Adrenal gland (tissue), 12 donors: Measurements from ENCODE around the gene SPINDOC. TPM values are rescaled to one million over a fixed set of nuclear protein-coding genes. Genes with fewer than 3 reads are reported as not detected.

Experiments used
- DNase-seq, 7 donors: peaks; one replicate each; pipeline ENCODE4 v3.0.0-alpha.2; 2019 to 2020
- H3K27ac ChIP-seq, 5 donors: fragments of 200-600 bp; sonication (generic) in 4 of 5; 1 replicate in 3 of 5; 2 replicates in 2 of 5; pipeline versions ENCODE4 v1.5.1 to v1.8.0; 2016 to 2020; ENCODE audit warnings: mild to moderate bottlenecking in 1 of 5
- H3K27me3 ChIP-seq: fragments of 200-600 bp; 2 replicates; pipeline ENCODE4 v1.8.0; 2021
- H3K36me3 ChIP-seq, 2 donors: fragments of 200-600 bp; replicated peaks in 1 of 2; 1 replicate in 1 of 2; 2 replicates in 1 of 2; pipeline versions ENCODE4 v1.5.1 to v1.8.0; 2018 to 2022
- H3K4me1 ChIP-seq, 2 donors: fragments of 200-600 bp; replicated peaks in 1 of 2; 1 replicate in 1 of 2; 2 replicates in 1 of 2; pipeline versions ENCODE4 v1.5.1 to v1.8.0; 2018 to 2021
- H3K4me3 ChIP-seq, 4 donors: fragments of 200-600 bp; sonication (generic) in 3 of 4; one replicate each; pipeline ENCODE4 v1.5.1; 2016 to 2018
- H3K9me3 ChIP-seq, 3 donors: fragments of 200-600 bp; sonication (generic) in 1 of 3; replicated peaks in 1 of 3; 1 replicate in 2 of 3; 2 replicates in 1 of 3; pipeline versions ENCODE4 v1.5.1 to v1.8.0; 2016 to 2021
- CTCF ChIP-seq, 6 experiments: fragments of 450-650 bp in 4 of 6; fragments of 200-600 bp in 2 of 6; sonication (generic) in 1 of 6; IDR thresholded peaks; 1 replicate in 5 of 6; 2 replicates in 1 of 6; pipeline versions ENCODE4 v1.5.1 to v1.8.0; 2016 to 2021; ENCODE audit warnings: antibody characterized with exemption in 6 of 6, mild to moderate bottlenecking in 2 of 6, moderate library complexity in 1 of 6
- POLR2A ChIP-seq, 2 donors: fragments of 450-650 bp; IDR thresholded peaks; one replicate each; pipeline ENCODE4 v1.6.1; 2017; ENCODE audit warnings: antibody characterized with exemption in 2 of 2, mild to moderate bottlenecking in 2 of 2, moderate library complexity in 1 of 2
- WGBS, 4 donors: extraction: QIAGEN DNeasy Blood & Tissue Kit in 2 of 4; methylation state at CpG; one replicate each; pipeline versions ENCODE4 v1.1.5 to v1.1.7; 2013 to 2017; 5-methylcytosine and 5-hydroxymethylcytosine counted together
- intact Hi-C, 2 donors: fragments of 100-400 bp; cut with DNase I; formaldehyde crosslinking; loops; one replicate each; pipeline versions ENCODE4 v1.14.1 to v1.15.0; 2022 to 2023
- polyA plus RNA-seq, 3 donors: library from polyadenylated mRNA; stranded (reverse); fragments of 200-250 nt in 2 of 3; fragments of 350-450 nt in 1 of 3; fragmentation: Illumina TruSeq in 1 of 3; extraction: RNeasy Lipid Tissue Mini Kit (QIAGEN cat#74804) in 1 of 3; gene quantifications; one replicate each; pipeline ENCODE4 v1.2.3, GENCODE V29; 2013 to 2014
- total RNA-seq, 9 donors: library from RNA; depleted of rRNA in 4 of 9; stranded (reverse); fragments of >200 nt in 4 of 9; fragments of 120-200 nt in 1 of 9; fragmentation: NEBNext Ultra II Directional in 1 of 9; extraction: Animal tissue kit (Norgen Biotek cat#: 25700) in 1 of 9; gene quantifications; one replicate each; pipeline versions ENCODE4 v1.1.0 to v1.2.4, GENCODE V29; 2013 to 2023
- donor health status: healthy with polysubstance abuse.
- donor health status: Bipolar disorder and iron deficiency.
- donor health status: DM: yes; HTN: yes; CAD: no.
- donor health status: DM: no; HTN: no; CAD: no.
- donor health status: DM: no; HTN: no; CAD: no.
- donor health status: DM: yes; HTN: yes; CAD: no.

Gene SPINDOC
- total and polyA plus RNA-seq, 12 donors: 4.5 to 19.2 (median 10.9) TPM

GRCh38 chr11:63826471-63827190, 13.4 kb downstream of the SPINDOC start:
- Histone ChIP-seq H3K9me3 (no peaks in the 10 kb centered on the region), H3K27me3 (no peaks in the 10 kb centered on the region), H3K27ac (no peak overlapping the region), H3K4me1 (no peaks in the 10 kb centered on the region), H3K4me3 (no peak overlapping the region), H3K36me3 (peaks cover 0 to 39% of the 10 kb centered on the region in 2 donors)
- TF ChIP-seq POLR2A (IDR thresholded peaks at IDR 0.05): no peak
- TF ChIP-seq CTCF (IDR thresholded peaks at IDR 0.05): no peak
- intact Hi-C loops: no loop called here
- WGBS, 4 donors: 84 to 92% (median 89%) methylated on average over 8 to 17 of the region's 17 CpGs
- DNase-seq: no peak

GRCh38 chr11:63829823-63830489, 16.7 kb downstream of the SPINDOC start:
- intact Hi-C loops: loop anchor here in 1 of 2 donors (10.0 kb wide), 1 partner anchor 315 kb away; no protein-coding TSS in a partner anchor
- Histone ChIP-seq H3K9me3 (no peaks in the 10 kb centered on the region), H3K27me3 (no peaks in the 10 kb centered on the region), H3K4me1 (no peaks in the 10 kb centered on the region), H3K27ac (no peak overlapping the region), H3K36me3 (peaks cover 0 to 15% of the 10 kb centered on the region in 2 donors), H3K4me3 (no peak overlapping the region)
- TF ChIP-seq POLR2A (IDR thresholded peaks at IDR 0.05) (no peak), CTCF (IDR thresholded peaks at IDR 0.05) (peak in 2 of 6 experiments; percentile 17 to 21)
- DNase-seq: no peak
- 77 to 86% (median 84%) methylated on average over 8 of the region's 8 CpGs for WGBS, 4 donors

- no peaks in the 10 kb centered on the region for H3K9me3 ChIP-seq
- peaks cover 0 to 8% of the 10 kb centered on the region in 2 donors for H3K36me3 ChIP-seq
- no peak overlapping the region for H3K27ac ChIP-seq
- H3K4me1 ChIP-seq: no peaks in the 10 kb centered on the region
- no peak overlapping the region for H3K4me3 ChIP-seq
- intact Hi-C loops: loop anchor here in 1 of 2 donors (10.0 kb wide), 1 partner anchor 313 kb away; no protein-coding TSS in a partner anchor
- no peaks in the 10 kb centered on the region for H3K27me3 ChIP-seq
- WGBS, 4 donors: 65 to 75% (median 72%) methylated on average over 7 of the region's 7 CpGs
- no peak for DNase-seq
- no peak for TF ChIP-seq CTCF (IDR thresholded peaks at IDR 0.05)
- no peak for TF ChIP-seq POLR2A (IDR thresholded peaks at IDR 0.05)
Measured at GRCh38 chr11:63831326-63831725, 18.1 kb downstream of the SPINDOC start.

GRCh38 chr11:63832336-63832735, 19.1 kb downstream of the SPINDOC start:
- WGBS, 4 donors: 61 to 94% (median 62%) methylated on average over 2 of the region's 2 CpGs; no CpG with 5 or more reads in 1 of the 4 donors

More at GRCh38 chr11:63832336-63832735, 19.1 kb downstream of the SPINDOC start:
- H3K36me3 ChIP-seq: no peaks in the 10 kb centered on the region
- TF ChIP-seq POLR2A (IDR thresholded peaks at IDR 0.05) (no peak), CTCF (IDR thresholded peaks at IDR 0.05) (no peak)
- H3K27ac ChIP-seq: no peak overlapping the region
- intact Hi-C loops: loop anchor here in 1 of 2 donors (10.0 kb wide), 1 partner anchor 312 kb away; no protein-coding TSS in a partner anchor
- H3K9me3 ChIP-seq: no peaks in the 10 kb centered on the region
- no peak overlapping the region for H3K4me3 ChIP-seq
- DNase-seq: no peak
- H3K4me1 ChIP-seq: peaks cover 0 to under 1% of the 10 kb centered on the region in 2 donors
- H3K27me3 ChIP-seq: no peaks in the 10 kb centered on the region
